ENCODE results near the gene EIF3D. TPM values are rescaled to one million over a fixed set of nuclear protein-coding genes. Genes with fewer than 3 reads are reported as not detected.

EIF3D gene
- 481 and 566 TPM in 2 replicates for total RNA-seq (2014; rRNA removed; shearing (Covaris generic); ENCODE audit: low replicate concordance)

GRCh38 chr22:36528795-36529751 lies at the start of gene EIF3D:
Gene EIF3D, minus strand, starts transcription at chr22:36529166. Its CDS starts 3,045 bp downstream, at chr22:36526121.
- Histone ChIP-seq H3K9me3 (ENCODE audit: low read length) (no peaks in the 10 kb centered on the region), H3K4me3 (ENCODE audit: low read length) (peak within 1 kb of the TSS; percentile 93)

GRCh38 chr22:36578619-36579018 lies 49.7 kb upstream of the EIF3D start:
- H3K27ac ChIP-seq (ENCODE audit: low read length) = no peak overlapping the region
- no peaks in the 10 kb centered on the region for H3K36me3 ChIP-seq (ENCODE audit: insufficient read depth, low read length)
- H3K4me1 ChIP-seq (ENCODE audit: low read length) = no peaks in the 10 kb centered on the region
- no peak overlapping the region for H3K4me3 ChIP-seq (ENCODE audit: low read length)
- no peaks in the 10 kb centered on the region for H3K9me3 ChIP-seq (ENCODE audit: low read length)
- H4K20me1 ChIP-seq (ENCODE audit: insufficient read depth, low read depth, low read length) = no peaks in the 10 kb centered on the region
- H2AFZ ChIP-seq (ENCODE audit: low read length) = no peak overlapping the region
- no peaks in the 10 kb centered on the region for H3K27me3 ChIP-seq (ENCODE audit: low read length)
- no peak overlapping the region for H3K4me2 ChIP-seq (ENCODE audit: low read depth, low read length, poor library complexity, severe bottlenecking)
- H3K79me2 ChIP-seq (ENCODE audit: low read length) = no peaks in the 10 kb centered on the region
- H3K9me2 ChIP-seq (replicated peaks; ENCODE audit: insufficient read depth, low read length) = no peaks in the 10 kb centered on the region
- DNase-seq = no peak
- no peak overlapping the region for H3K9ac ChIP-seq (ENCODE audit: low read length)

More at GRCh38 chr22:36528795-36529751, at the start of gene EIF3D:
- Histone ChIP-seq H3K27me3 (ENCODE audit: low read length) (no peaks in the 10 kb centered on the region), H3K79me2 (ENCODE audit: low read length) (peaks cover 37% of the 10 kb centered on the region), H3K9ac (ENCODE audit: low read length) (peak within 1 kb of the TSS; percentile 93), H3K4me2 (ENCODE audit: low read depth, low read length, poor library complexity, severe bottlenecking) (peak within 1 kb of the TSS; percentile 99), H3K4me1 (ENCODE audit: low read length) (peaks cover 27% of the 10 kb centered on the region), H2AFZ (ENCODE audit: low read length) (peak within 1 kb of the TSS; percentile 91), H3K36me3 (ENCODE audit: insufficient read depth, low read length) (peaks cover 30% of the 10 kb centered on the region), H4K20me1 (ENCODE audit: insufficient read depth, low read depth, low read length) (peaks cover 30% of the 10 kb centered on the region), H3K27ac (ENCODE audit: low read length) (peak within 1 kb of the TSS; percentile 79), H3K9me2 (replicated peaks; ENCODE audit: insufficient read depth, low read length) (no peaks in the 10 kb centered on the region)
- DNase-seq = peak; percentile 100

- Histone ChIP-seq H3K9me3 (ENCODE audit: low read length) (no peaks in the 10 kb centered on the region), H2AFZ (ENCODE audit: low read length) (no peak overlapping the region), H3K36me3 (ENCODE audit: insufficient read depth, low read length) (no peaks in the 10 kb centered on the region), H3K4me3 (ENCODE audit: low read length) (no peak overlapping the region), H3K9ac (ENCODE audit: low read length) (no peak overlapping the region), H4K20me1 (ENCODE audit: insufficient read depth, low read depth, low read length) (no peaks in the 10 kb centered on the region), H3K4me1 (ENCODE audit: low read length) (no peaks in the 10 kb centered on the region), H3K79me2 (ENCODE audit: low read length) (no peaks in the 10 kb centered on the region), H3K27me3 (ENCODE audit: low read length) (no peaks in the 10 kb centered on the region), H3K9me2 (replicated peaks; ENCODE audit: insufficient read depth, low read length) (no peaks in the 10 kb centered on the region), H3K4me2 (ENCODE audit: low read depth, low read length, poor library complexity, severe bottlenecking) (no peak overlapping the region), H3K27ac (ENCODE audit: low read length) (no peak overlapping the region)
- DNase-seq = no peak
These were observed 48.1 kb upstream of the EIF3D start for GRCh38 chr22:36577019-36577418.

- no peak overlapping the region for H3K9ac ChIP-seq (ENCODE audit: low read length)
- no peaks in the 10 kb centered on the region for H4K20me1 ChIP-seq (ENCODE audit: insufficient read depth, low read depth, low read length)
- no peaks in the 10 kb centered on the region for H3K9me2 ChIP-seq (replicated peaks; ENCODE audit: insufficient read depth, low read length)
- H3K4me3 ChIP-seq (ENCODE audit: low read length) = no peak overlapping the region
- H3K4me2 ChIP-seq (ENCODE audit: low read depth, low read length, poor library complexity, severe bottlenecking) = no peak overlapping the region
- no peaks in the 10 kb centered on the region for H3K79me2 ChIP-seq (ENCODE audit: low read length)
- no peak overlapping the region for H2AFZ ChIP-seq (ENCODE audit: low read length)
- H3K27ac ChIP-seq (ENCODE audit: low read length) = no peak overlapping the region
- no peaks in the 10 kb centered on the region for H3K27me3 ChIP-seq (ENCODE audit: low read length)
- H3K36me3 ChIP-seq (ENCODE audit: insufficient read depth, low read length) = no peaks in the 10 kb centered on the region
- DNase-seq = no peak
- H3K9me3 ChIP-seq (ENCODE audit: low read length) = no peaks in the 10 kb centered on the region
- no peaks in the 10 kb centered on the region for H3K4me1 ChIP-seq (ENCODE audit: low read length)
These were observed 45.8 kb upstream of the EIF3D start for GRCh38 chr22:36574728-36575127.

- Histone ChIP-seq H3K27me3 (ENCODE audit: low read length) (no peaks in the 10 kb centered on the region), H3K36me3 (ENCODE audit: insufficient read depth, low read length) (no peaks in the 10 kb centered on the region), H3K27ac (ENCODE audit: low read length) (no peak overlapping the region), H3K4me2 (ENCODE audit: low read depth, low read length, poor library complexity, severe bottlenecking) (no peak overlapping the region), H3K9me3 (ENCODE audit: low read length) (no peaks in the 10 kb centered on the region), H3K9me2 (replicated peaks; ENCODE audit: insufficient read depth, low read length) (no peaks in the 10 kb centered on the region), H3K4me3 (ENCODE audit: low read length) (no peak overlapping the region), H2AFZ (ENCODE audit: low read length) (no peak overlapping the region), H3K4me1 (ENCODE audit: low read length) (no peaks in the 10 kb centered on the region), H3K79me2 (ENCODE audit: low read length) (no peaks in the 10 kb centered on the region), H3K9ac (ENCODE audit: low read length) (no peak overlapping the region), H4K20me1 (ENCODE audit: insufficient read depth, low read depth, low read length) (no peaks in the 10 kb centered on the region)
- no peak for DNase-seq
These were observed 44.9 kb upstream of the EIF3D start for GRCh38 chr22:36573815-36574363.

GRCh38 chr22:36571991-36572390 lies 43.0 kb upstream of the EIF3D start:
- Histone ChIP-seq H2AFZ (ENCODE audit: low read length) (no peak overlapping the region), H4K20me1 (ENCODE audit: insufficient read depth, low read depth, low read length) (no peaks in the 10 kb centered on the region), H3K36me3 (ENCODE audit: insufficient read depth, low read length) (no peaks in the 10 kb centered on the region), H3K9me3 (ENCODE audit: low read length) (no peaks in the 10 kb centered on the region), H3K79me2 (ENCODE audit: low read length) (no peaks in the 10 kb centered on the region), H3K27me3 (ENCODE audit: low read length) (no peaks in the 10 kb centered on the region), H3K9me2 (replicated peaks; ENCODE audit: insufficient read depth, low read length) (no peaks in the 10 kb centered on the region), H3K9ac (ENCODE audit: low read length) (no peak overlapping the region), H3K4me3 (ENCODE audit: low read length) (no peak overlapping the region), H3K27ac (ENCODE audit: low read length) (no peak overlapping the region), H3K4me2 (ENCODE audit: low read depth, low read length, poor library complexity, severe bottlenecking) (no peak overlapping the region), H3K4me1 (ENCODE audit: low read length) (no peaks in the 10 kb centered on the region)
- no peak for DNase-seq

GRCh38 chr22:36569999-36570398 lies 41.0 kb upstream of the EIF3D start:
- no peaks in the 10 kb centered on the region for H3K9me2 ChIP-seq (replicated peaks; ENCODE audit: insufficient read depth, low read length)
- H3K4me1 ChIP-seq (ENCODE audit: low read length) = no peaks in the 10 kb centered on the region
- H3K79me2 ChIP-seq (ENCODE audit: low read length) = no peaks in the 10 kb centered on the region
- no peak overlapping the region for H3K27ac ChIP-seq (ENCODE audit: low read length)
- H2AFZ ChIP-seq (ENCODE audit: low read length) = no peak overlapping the region
- no peaks in the 10 kb centered on the region for H3K9me3 ChIP-seq (ENCODE audit: low read length)
- H4K20me1 ChIP-seq (ENCODE audit: insufficient read depth, low read depth, low read length) = no peaks in the 10 kb centered on the region
- no peak overlapping the region for H3K9ac ChIP-seq (ENCODE audit: low read length)
- DNase-seq = no peak
- no peak overlapping the region for H3K4me2 ChIP-seq (ENCODE audit: low read depth, low read length, poor library complexity, severe bottlenecking)
- no peak overlapping the region for H3K4me3 ChIP-seq (ENCODE audit: low read length)
- no peaks in the 10 kb centered on the region for H3K36me3 ChIP-seq (ENCODE audit: insufficient read depth, low read length)
- H3K27me3 ChIP-seq (ENCODE audit: low read length) = no peaks in the 10 kb centered on the region

- no peak overlapping the region for H3K4me2 ChIP-seq (ENCODE audit: low read depth, low read length, poor library complexity, severe bottlenecking)
These were observed 39.9 kb upstream of the EIF3D start for GRCh38 chr22:36568846-36569245.

More at GRCh38 chr22:36568846-36569245, 39.9 kb upstream of the EIF3D start:
- H3K4me3 ChIP-seq (ENCODE audit: low read length) = no peak overlapping the region
- no peaks in the 10 kb centered on the region for H3K79me2 ChIP-seq (ENCODE audit: low read length)
- H3K36me3 ChIP-seq (ENCODE audit: insufficient read depth, low read length) = no peaks in the 10 kb centered on the region
- no peak overlapping the region for H2AFZ ChIP-seq (ENCODE audit: low read length)
- no peak for DNase-seq
- no peaks in the 10 kb centered on the region for H3K27me3 ChIP-seq (ENCODE audit: low read length)
- no peaks in the 10 kb centered on the region for H3K4me1 ChIP-seq (ENCODE audit: low read length)
- no peaks in the 10 kb centered on the region for H3K9me2 ChIP-seq (replicated peaks; ENCODE audit: insufficient read depth, low read length)
- H3K27ac ChIP-seq (ENCODE audit: low read length) = no peak overlapping the region
- H3K9me3 ChIP-seq (ENCODE audit: low read length) = no peaks in the 10 kb centered on the region
- H3K9ac ChIP-seq (ENCODE audit: low read length) = no peak overlapping the region
- no peaks in the 10 kb centered on the region for H4K20me1 ChIP-seq (ENCODE audit: insufficient read depth, low read depth, low read length)
